ENCODE results near the gene MOB3B.

The MOB3B gene

GRCh38 chr9:27540502-27540901, 10.9 kb upstream of the MOB3B start:
- no peak for DNase-seq

- no peak for DNase-seq
Measured at GRCh38 chr9:27539479-27540441, 10.1 kb upstream of the MOB3B start.

DNA sequence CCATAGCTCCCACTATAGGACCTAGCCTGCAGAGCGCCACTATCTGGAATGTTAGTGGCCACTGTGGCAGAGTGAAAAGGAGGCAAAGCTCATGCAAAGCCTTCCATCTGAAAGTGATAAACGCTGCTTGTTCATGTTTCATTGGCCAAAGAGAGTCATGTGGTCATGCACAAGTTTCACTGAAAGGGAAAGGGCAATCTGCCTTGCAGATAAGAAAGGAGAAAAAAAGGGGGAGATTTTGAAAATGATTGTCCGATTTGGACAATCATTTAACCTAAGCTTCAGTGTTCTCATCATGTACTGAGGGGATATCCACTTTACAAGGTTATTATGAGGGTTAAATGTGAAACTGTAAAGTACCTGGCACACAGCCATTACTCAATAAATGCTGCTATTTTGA, 9.0 kb upstream of the MOB3B start:
- no peak for DNase-seq

DNA sequence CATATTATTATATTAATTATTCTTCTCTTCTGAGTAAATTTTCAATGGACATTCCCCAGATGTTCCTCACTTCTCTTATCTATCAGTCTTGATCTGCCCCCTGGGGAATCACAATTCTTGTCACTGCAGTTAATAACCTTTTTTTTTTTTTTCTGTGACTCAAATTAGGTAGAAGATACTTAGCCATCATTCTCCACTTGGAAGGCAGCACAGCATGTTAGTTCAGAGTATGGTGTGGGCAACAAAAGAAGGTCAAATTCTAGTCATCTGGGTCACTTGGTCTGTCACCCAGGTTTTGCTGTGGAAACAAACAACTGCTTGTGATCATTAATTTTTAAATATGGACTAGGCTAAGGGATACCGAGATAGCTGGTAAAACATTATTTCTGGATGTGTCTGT, 8.1 kb upstream of the MOB3B start:
- no peak for DNase-seq

DNA sequence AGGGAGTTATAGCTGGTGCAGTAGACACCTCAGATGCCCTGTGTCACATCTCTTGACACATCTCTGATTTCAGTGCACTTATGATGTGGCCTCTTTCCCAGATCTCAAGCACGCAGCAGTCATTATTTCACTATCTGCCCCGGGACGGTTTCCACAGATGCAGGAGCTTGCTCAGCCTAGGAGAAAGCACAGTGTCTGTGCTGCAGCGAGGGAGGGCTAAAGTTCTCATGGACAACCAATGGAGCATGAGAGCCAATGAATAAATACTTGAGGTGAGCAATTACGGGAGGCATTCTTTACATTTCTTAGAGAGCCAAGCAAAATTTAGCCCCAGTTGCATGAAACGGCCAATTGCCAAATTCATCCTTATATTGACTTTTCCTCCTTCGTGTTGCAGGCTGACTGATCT, 7.4 kb upstream of the MOB3B start:
- no peak for DNase-seq

DNA sequence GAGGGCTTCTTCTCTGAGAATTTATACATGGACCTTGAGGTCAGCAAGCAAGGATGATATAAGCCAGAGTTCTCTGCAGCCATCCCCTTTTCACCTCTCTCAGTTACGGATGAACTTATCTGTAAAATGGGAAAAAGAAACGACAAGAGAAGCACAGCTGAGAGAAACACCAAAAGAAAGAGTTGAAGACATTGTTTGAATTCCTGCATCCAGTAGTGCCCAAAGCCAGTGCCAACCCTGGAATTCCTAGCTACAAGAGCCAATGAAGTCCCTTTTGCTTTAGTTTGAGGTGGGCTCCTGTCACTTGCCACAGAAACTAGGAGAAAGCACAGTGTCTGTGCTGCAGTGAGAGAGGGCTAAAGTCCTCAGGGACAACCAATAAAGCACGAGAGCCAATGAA, 6.6 kb upstream of the MOB3B start:
- DNase-seq = no peak

GRCh38 chr9:27535701-27536118, 6.1 kb upstream of the MOB3B start:
- DNase-seq = peak; percentile 48

DNA sequence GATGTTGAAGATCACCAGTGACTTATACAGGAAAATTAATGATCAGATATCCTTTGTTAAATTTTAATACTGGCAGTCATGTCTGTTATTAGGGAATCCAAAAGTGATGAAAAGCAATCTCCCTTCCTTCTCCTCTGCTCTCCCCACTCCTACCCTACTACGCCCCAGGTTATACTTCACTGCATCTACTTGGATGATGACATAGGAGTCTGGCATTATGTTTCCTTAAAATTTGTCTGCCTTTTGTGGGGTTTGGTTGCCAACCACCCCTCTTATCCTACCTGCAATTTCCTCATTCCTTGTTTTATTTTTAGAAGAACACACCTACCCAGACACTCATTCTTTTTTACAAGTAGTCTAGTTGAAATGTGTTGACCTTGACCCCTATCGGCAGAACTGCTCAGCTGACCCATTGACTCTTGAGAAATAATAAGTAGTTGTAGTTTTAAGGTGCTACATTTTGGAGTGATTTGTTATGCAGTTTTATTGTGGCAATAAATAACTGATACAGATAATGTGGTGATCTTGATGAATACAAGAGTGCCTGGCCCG, 5.1 kb upstream of the MOB3B start:
- DNase-seq = no peak

DNA sequence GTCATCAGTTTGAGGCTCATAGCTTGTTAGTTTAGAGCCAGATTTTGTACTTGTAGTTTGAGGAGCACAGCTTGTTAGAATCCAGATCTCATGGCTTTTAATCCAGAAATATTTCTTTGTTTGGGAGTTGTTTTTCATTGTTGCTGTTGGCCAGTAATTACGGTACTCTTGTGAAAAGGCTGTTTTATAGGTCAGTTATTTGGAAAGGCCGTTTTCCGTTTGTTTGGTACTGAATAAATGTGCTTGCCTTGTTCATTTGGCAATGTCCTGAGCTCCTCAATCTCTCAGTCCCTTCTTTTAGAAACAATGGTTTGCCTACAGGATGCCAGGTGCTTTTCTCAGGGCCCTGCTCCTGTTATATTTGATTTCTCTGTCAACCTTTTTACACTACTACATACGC, 4.5 kb upstream of the MOB3B start:
- DNase-seq = no peak

GRCh38 chr9:27533311-27533710, 3.7 kb upstream of the MOB3B start:
- DNase-seq = no peak

GRCh38 chr9:27532046-27532445, 2.4 kb upstream of the MOB3B start:
- DNase-seq = no peak

GRCh38 chr9:27530915-27531755, 1.5 kb upstream of the MOB3B start:
- no peak for DNase-seq

DNA sequence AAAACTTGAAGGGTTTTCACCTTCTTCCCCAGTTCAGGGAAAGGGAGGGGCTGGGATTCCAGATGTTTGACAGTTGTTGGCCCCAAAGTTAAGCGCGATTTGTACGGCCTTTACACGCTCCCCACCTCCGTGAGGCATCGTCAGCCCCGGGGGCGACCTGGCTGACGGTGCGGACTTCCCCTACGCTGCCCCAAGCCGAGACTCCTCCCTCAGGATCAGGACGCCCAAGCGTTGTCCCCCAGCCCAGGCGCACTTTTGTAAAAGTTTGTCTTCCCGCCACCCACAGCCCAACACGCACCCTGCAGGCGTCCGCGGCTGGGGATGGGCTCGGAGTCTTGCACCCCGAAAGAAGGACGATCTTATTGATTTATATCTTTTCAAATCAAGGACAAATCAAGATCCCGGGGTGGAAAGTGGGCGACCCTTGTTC, 713 bp downstream of the MOB3B start:
- DNase-seq = no peak

GRCh38 chr9:27528076-27528885, 1.3 kb downstream of the MOB3B start:
- DNase-seq = no peak

- DNase-seq = no peak
Measured at GRCh38 chr9:27527702-27528075, 1.9 kb downstream of the MOB3B start.

DNA sequence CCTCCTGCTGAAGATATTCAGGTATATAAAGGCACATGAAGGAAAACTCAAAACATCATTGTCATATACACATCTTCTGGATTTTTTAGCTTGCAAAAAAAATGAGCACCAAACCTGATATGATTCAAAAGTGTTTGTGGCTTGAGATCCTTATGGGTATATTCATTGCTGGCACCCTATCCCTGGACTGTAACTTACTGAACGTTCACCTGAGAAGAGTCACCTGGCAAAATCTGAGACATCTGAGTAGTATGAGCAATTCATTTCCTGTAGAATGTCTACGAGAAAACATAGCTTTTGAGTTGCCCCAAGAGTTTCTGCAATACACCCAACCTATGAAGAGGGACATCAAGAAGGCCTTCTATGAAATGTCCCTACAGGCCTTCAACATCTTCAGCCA, 5.4 kb downstream of the MOB3B start, which contains the start of gene IFNK:
IFNK (plus strand) TSS at position 55 of the 400 bp plus-strand sequence; CDS start at position 102, 47 bp downstream.
- no peak for DNase-seq

DNA sequence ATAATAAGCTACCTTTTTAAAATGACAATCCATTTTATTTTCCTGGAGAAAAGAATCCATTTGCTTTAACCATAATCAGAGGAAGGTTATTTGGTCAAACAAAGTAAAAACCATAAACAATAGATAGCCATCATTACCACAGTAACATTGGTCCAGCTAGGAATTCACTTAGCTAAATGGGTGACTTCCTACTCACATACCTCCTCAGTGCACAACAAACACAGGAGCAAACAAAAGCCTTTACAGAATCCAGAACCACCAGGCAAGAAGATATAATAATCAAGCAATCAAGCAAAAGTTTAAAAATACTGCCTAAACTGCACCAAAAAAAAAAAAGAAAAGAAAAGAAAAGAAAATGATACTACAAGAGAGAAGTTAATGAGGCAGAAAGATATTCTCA, 6.5 kb downstream of the MOB3B start:
- DNase-seq = no peak

DNA sequence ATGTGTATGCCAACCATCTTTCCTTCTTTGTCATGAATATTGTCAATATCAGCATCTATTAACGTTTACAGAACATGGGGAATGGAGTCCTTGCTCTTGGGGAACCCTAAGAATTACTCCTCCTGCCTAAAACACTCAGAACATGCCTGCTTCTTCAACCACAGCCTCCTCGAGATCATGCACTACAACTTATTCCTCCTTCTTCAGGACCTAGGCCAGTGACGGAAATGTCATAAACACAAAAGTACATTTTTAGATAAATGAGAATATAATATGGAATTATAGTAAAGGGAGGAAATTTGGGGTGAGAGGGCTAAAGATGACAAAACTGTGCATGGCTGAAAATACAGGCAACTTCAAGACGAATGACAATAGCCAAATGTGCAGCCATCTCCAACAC, 8.6 kb downstream of the MOB3B start:
- no peak for DNase-seq

DNA sequence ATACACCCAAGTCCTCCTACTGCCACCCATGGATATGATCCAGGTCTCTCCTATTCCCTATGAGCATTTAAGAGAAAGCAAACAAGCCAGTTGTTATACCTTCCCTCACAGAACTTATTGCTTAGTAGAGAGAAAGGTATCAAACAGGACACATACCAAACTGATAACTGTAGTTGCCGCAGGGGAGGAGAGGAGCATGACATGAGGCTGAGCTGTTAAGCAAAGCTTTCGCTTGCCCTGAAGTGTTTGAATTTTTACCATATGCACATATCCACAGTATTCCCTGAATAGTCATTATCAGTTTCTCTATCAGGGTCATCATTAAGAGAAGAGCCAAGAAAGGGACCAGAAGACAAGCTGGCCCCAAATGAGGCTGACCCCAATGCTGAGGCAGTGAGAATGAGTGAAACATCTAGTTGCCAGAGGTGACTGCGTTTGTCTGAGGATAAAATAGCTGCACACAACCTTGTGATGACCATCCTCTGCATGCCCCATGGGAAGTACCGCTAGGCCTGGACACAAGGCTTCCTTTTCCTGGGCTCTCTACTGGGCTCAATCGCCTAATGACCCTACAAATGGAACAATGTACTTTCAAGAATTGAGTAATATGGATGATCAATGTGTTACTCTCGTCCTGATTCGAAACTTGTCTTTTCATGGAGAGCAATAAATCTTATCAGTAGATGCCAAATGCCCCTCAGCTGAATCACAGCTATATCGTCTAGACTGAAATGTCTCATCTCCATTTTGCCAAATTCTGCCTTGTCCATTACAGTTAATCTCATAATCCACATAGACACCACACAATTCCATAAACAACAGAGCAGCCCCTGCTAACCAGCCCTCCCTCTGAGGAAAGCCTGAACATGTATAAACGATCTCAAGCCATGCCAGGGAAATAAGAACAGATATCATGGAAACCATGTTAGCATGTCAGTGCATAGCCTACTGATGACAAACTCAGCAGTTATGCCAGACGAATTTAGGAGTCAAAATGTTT, 9.8 kb downstream of the MOB3B start:
- no peak for DNase-seq

DNA sequence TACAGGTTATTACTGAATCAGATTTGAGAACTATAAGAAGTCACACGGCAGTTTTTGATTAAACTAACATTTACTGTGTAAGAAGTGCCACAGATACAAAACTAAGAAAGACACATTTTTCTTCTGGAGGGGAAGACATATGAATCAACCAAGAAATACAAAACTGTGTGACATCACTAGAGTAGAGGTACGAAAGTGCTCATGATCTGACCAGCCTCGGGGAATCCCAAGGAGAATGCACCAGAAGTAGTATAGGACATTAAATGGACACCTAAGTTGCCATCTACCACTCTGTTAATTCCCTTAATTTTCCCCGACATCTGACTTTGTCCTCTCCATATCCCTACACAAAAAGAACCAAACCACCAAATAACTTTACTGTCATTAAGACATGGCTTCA, 10.8 kb downstream of the MOB3B start:
- no peak for DNase-seq

GRCh38 chr9:27518006-27518405, 11.6 kb downstream of the MOB3B start:
- no peak for DNase-seq
